Putamen (tissue), 1 donor: ENCODE results near the gene OPTN.
"Not testable (repeated sequence)": the region's sequence is repeated elsewhere in the genome, so short reads cannot be mapped to it uniquely, and the experiment has no call there.

Experiments
- DNase-seq: peaks from one replicate; pipeline ENCODE4 v3.0.0-alpha.2; 2016; ENCODE audit warnings: low spot score

OPTN gene

GRCh38 chr10:13120786-13121499 lies 21.0 kb downstream of the OPTN start:
- DNase-seq: no peak

GRCh38 chr10:13121500-13121854 lies 21.5 kb downstream of the OPTN start:
- no peak for DNase-seq

- no peak for DNase-seq
These were observed 36.7 kb downstream of the OPTN start for GRCh38 chr10:13136651-13137050.

GRCh38 chr10:13139150-13139549 lies 39.2 kb downstream of the OPTN start:
- no peak for DNase-seq

- no peak for DNase-seq
These were observed 39.7 kb downstream of the OPTN start for GRCh38 chr10:13139676-13140075.

- no peak for DNase-seq
These were observed 40.7 kb downstream of the OPTN start for GRCh38 chr10:13140627-13141190.

GRCh38 chr10:13143766-13144165 lies 43.8 kb downstream of the OPTN start:
- no peak for DNase-seq

- no peak for DNase-seq
These were observed 44.9 kb downstream of the OPTN start for GRCh38 chr10:13144814-13145213.

- DNase-seq: no peak
These were observed 46.4 kb downstream of the OPTN start for GRCh38 chr10:13146379-13146778.

GRCh38 chr10:13147161-13147560 lies 47.2 kb downstream of the OPTN start:
- DNase-seq: no peak

- no peak for DNase-seq
These were observed 52.3 kb downstream of the OPTN start for GRCh38 chr10:13152296-13152695.

- DNase-seq: not testable (repeated sequence)
These were observed 55.9 kb downstream of the OPTN start for GRCh38 chr10:13155860-13156259.

- no peak for DNase-seq
These were observed 58.4 kb downstream of the OPTN start for GRCh38 chr10:13158401-13158800.

GRCh38 chr10:13160934-13161856 lies 61.2 kb downstream of the OPTN start, which contains the start of gene MCM10:
TSS of gene MCM10 (plus strand) at chr10:13161558. CDS start at chr10:13164203, 2,645 bp downstream.
- peak; percentile 99 for DNase-seq

- no peak for DNase-seq
These were observed 61.9 kb downstream of the OPTN start for GRCh38 chr10:13161857-13162271.

- DNase-seq: no peak
These were observed 63.9 kb downstream of the OPTN start for GRCh38 chr10:13163859-13164258.

- no peak for DNase-seq
These were observed 65.2 kb downstream of the OPTN start for GRCh38 chr10:13165177-13165576.

- DNase-seq: no peak
These were observed 67.6 kb downstream of the OPTN start for GRCh38 chr10:13167568-13167967.

GRCh38 chr10:13168781-13169180 lies 68.8 kb downstream of the OPTN start:
- no peak for DNase-seq

- no peak for DNase-seq
These were observed 73.7 kb downstream of the OPTN start for GRCh38 chr10:13173616-13174015.

- DNase-seq: no peak
These were observed 80.8 kb downstream of the OPTN start for GRCh38 chr10:13180788-13181187.

GRCh38 chr10:13182424-13182823 lies 82.5 kb downstream of the OPTN start:
- no peak for DNase-seq

GRCh38 chr10:13183625-13184024 lies 83.7 kb downstream of the OPTN start:
- DNase-seq: no peak
